ENCODE measurements around the gene MRGPRF.

Gene MRGPRF

GRCh38 chr11:69050592-69051380 lies 37.7 kb upstream of the MRGPRF start:
- no peak for DNase-seq

GRCh38 chr11:69049490-69049867 lies 36.4 kb upstream of the MRGPRF start:
- no peak for DNase-seq

GRCh38 chr11:69048694-69049489 lies 35.8 kb upstream of the MRGPRF start, which contains the start of gene TPCN2:
Gene TPCN2 (plus strand): TSS chr11:69048932. CDS start chr11:69048998, 66 bp downstream.
- peak; percentile 94 for DNase-seq

GRCh38 chr11:69048031-69048693 lies 35.1 kb upstream of the MRGPRF start:
- no peak for DNase-seq

- DNase-seq = no peak
Observed at GRCh38 chr11:69044111-69045013, 31.3 kb upstream of the MRGPRF start.

- DNase-seq = no peak
Observed at GRCh38 chr11:69041516-69041915, 28.5 kb upstream of the MRGPRF start.

- DNase-seq = no peak
Observed at GRCh38 chr11:69040581-69041260, 27.7 kb upstream of the MRGPRF start.

GRCh38 chr11:69040051-69040450 lies 27.0 kb upstream of the MRGPRF start:
- DNase-seq = no peak

- no peak for DNase-seq
Observed at GRCh38 chr11:69039501-69039900, 26.5 kb upstream of the MRGPRF start.

- no peak for DNase-seq
Observed at GRCh38 chr11:69037544-69037943, 24.5 kb upstream of the MRGPRF start.

- DNase-seq = no peak
Observed at GRCh38 chr11:69037074-69037473, 24.0 kb upstream of the MRGPRF start.

- no peak for DNase-seq
Observed at GRCh38 chr11:69035946-69036340, 22.9 kb upstream of the MRGPRF start.

GRCh38 chr11:69035150-69035945 lies 22.3 kb upstream of the MRGPRF start:
- no peak for DNase-seq

GRCh38 chr11:69034123-69034867 lies 21.2 kb upstream of the MRGPRF start:
- no peak for DNase-seq

- DNase-seq = no peak
Observed at GRCh38 chr11:69033431-69033830, 20.4 kb upstream of the MRGPRF start.

GRCh38 chr11:69032833-69033232 lies 19.8 kb upstream of the MRGPRF start:
- DNase-seq = no peak

GRCh38 chr11:69030301-69030700 lies 17.3 kb upstream of the MRGPRF start:
- DNase-seq = no peak

- DNase-seq = no peak
Observed at GRCh38 chr11:69027704-69028372, 14.8 kb upstream of the MRGPRF start.

GRCh38 chr11:69024509-69024908 lies 11.5 kb upstream of the MRGPRF start:
- no peak for DNase-seq

GRCh38 chr11:69022260-69022659 lies 9.2 kb upstream of the MRGPRF start:
- DNase-seq = no peak
